AG08396 (cell line): ENCODE data around the gene TBC1D3G.
"Not testable (repeated sequence)": the region's sequence is repeated elsewhere in the genome, so short reads cannot be mapped to it uniquely, and the experiment has no call there.

Experiments used
- DNase-seq: peaks from one replicate; pipeline ENCODE4 v3.0.0; 2012; ENCODE audit warnings: low spot score, mixed read lengths

TBC1D3G gene

GRCh38 chr17:36323584-36323983, at the start of gene TBC1D3G:
TSS of gene TBC1D3G (plus strand) at chr17:36323884. CDS start at chr17:36325412, 1,528 bp downstream.
- not testable (repeated sequence) for DNase-seq

- DNase-seq = not testable (repeated sequence)
Measured at GRCh38 chr17:36283256-36283655, 40.4 kb upstream of the TBC1D3G start.

GRCh38 chr17:36284219-36284618, 39.5 kb upstream of the TBC1D3G start:
- not testable (repeated sequence) for DNase-seq

- DNase-seq = not testable (repeated sequence)
Measured at GRCh38 chr17:36289965-36290612, 33.6 kb upstream of the TBC1D3G start.

- not testable (repeated sequence) for DNase-seq
Measured at GRCh38 chr17:36295161-36295560, 28.5 kb upstream of the TBC1D3G start.

GRCh38 chr17:36315736-36316135, 7.9 kb upstream of the TBC1D3G start:
- not testable (repeated sequence) for DNase-seq

GRCh38 chr17:36362496-36362895, 38.8 kb downstream of the TBC1D3G start:
- DNase-seq = not testable (repeated sequence)

GRCh38 chr17:36375938-36376337, 52.3 kb downstream of the TBC1D3G start:
- not testable (repeated sequence) for DNase-seq
